ENCODE data around the gene SPAG4.

DNA sequence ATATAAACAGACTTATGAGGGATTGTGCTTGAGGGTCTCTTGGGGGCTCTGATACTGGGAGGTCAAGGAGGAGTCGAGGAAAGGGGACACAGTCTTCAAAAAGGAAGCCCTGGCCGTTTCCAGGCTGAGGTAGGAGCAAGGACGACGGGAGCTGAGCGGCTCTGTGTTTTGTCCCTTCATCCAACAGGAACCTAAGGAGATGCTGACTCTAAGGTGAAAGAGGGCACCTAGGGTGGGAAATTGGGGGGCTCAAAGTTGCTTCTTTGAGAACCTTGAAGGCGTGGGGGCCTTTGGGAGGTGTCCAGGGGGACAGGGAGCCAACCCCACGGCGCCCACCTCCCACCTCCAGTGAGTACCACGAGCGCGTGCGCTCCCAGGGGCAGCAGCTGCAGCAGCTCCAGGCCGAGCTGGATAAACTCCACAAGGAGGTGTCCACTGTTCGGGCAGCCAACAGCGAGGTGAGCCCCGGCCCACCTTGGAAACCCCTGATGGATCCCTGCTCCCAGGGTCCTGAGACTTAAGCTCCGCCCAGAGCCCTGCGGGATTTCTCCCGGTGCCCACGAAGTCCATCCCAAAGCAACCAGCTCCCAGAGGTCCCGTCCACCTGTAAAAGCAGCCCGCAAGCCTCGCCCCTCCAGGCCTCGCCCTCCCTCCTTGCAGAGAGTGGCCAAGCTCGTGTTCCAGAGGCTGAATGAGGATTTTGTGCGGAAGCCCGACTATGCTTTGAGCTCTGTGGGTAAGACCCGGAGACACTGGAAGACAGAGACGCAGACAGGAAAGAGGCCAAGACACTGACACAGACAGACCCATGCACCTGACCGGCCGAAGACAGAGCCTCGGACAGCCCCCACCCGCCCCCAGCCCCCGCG lies 2.9 kb downstream of the SPAG4 start:
- TF ChIP-seq CTCF (IDR thresholded peaks at IDR 0.05), result no peak
- no peak for TF ChIP-seq POLR2AphosphoS5 (IDR thresholded peaks at IDR 0.05)
- TF ChIP-seq POLR2A (IDR thresholded peaks at IDR 0.05), result no peak
- TF ChIP-seq EP300 (IDR thresholded peaks at IDR 0.05), result no peak
